ACC112 (cell line): ENCODE measurements around the gene VWA1.
"Not testable (repeated sequence)": the region's sequence is repeated elsewhere in the genome, so short reads cannot be mapped to it uniquely, and the experiment has no call there.

Experiments used
- H2AFZ ChIP-seq: fragments of 200-600 bp; sonication (generic); one replicate; pipeline ENCODE4 v1.6.0; 2017; ENCODE audit warnings: antibody characterized with exemption, low read length; ENCODE audit not compliant: unreplicated experiment
- H3K27ac ChIP-seq: fragments of 200-600 bp; sonication (generic); 2 replicates; pipeline ENCODE4 v1.5.1; 2014; ENCODE audit warnings: low read depth, mild to moderate bottlenecking, antibody characterized with exemption, low read length, moderate library complexity
- H3K27me3 ChIP-seq: fragments of 200-600 bp; sonication (generic); 2 replicates; pipeline ENCODE4 v1.6.1; 2014; ENCODE audit warnings: mild to moderate bottlenecking, antibody characterized with exemption, low read length, moderate library complexity, mixed read lengths; ENCODE audit not compliant: insufficient read depth
- H3K36me3 ChIP-seq: fragments of 200-600 bp; sonication (generic); 2 replicates; pipeline ENCODE4 v1.6.1; 2016; ENCODE audit warnings: mild to moderate bottlenecking, antibody characterized with exemption, low read length, moderate library complexity, mixed read lengths; ENCODE audit not compliant: insufficient read depth
- H3K4me1 ChIP-seq: fragments of 200-600 bp; sonication (generic); one replicate; pipeline ENCODE4 v1.6.1; 2016; ENCODE audit warnings: low read length, mixed read lengths; ENCODE audit not compliant: insufficient read depth, unreplicated experiment, control insufficient read depth
- H3K4me3 ChIP-seq: fragments of 200-600 bp; sonication (generic); 2 replicates; pipeline ENCODE4 v1.5.1; 2014; ENCODE audit warnings: mild to moderate bottlenecking, low read depth, low read length
- H3K79me2 ChIP-seq: fragments of 200-600 bp; sonication (generic); one replicate; pipeline ENCODE4 v1.6.0; 2016; ENCODE audit warnings: low read length; ENCODE audit not compliant: control insufficient read depth, unreplicated experiment, insufficient read depth

The VWA1 gene

DNA sequence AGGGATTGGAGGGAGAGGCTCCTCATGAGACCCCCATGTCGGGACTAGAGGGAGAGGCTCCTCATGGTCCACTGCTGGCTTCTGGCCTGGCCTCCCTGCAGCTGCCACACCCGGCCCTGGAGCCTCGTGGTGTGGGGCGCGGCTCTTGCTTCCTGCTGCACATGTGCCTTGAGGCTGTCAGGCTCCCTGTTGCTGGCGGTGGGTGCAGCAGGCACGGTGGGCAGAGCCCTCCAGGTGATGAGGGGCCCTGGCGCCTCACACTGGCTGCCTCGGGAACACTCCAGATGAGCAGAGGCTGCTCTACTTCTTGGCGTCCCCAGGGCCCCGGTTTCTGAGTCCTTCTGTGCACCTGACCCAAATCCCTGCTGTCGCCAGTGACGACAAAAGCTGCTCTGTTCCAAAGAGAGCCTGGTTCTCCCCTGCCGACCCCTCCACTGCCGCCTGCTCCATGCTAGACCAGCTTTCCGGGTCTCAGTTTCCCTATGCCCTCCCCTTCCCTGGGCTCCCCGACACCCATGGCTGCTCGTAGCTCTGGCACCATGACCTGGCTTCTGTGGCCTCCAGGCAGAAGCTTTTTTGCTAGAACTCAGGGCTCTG lies 26.3 kb downstream of the VWA1 start:
- Histone ChIP-seq H3K27ac (no peak overlapping the region), H3K79me2 (no peaks in the 10 kb centered on the region), H3K27me3 (no peaks in the 10 kb centered on the region), H3K36me3 (no peaks in the 10 kb centered on the region), H3K4me1 (no peaks in the 10 kb centered on the region), H3K4me3 (no peak overlapping the region), H2AFZ (no peak overlapping the region)

- no peaks in the 10 kb centered on the region for H3K4me1 ChIP-seq
- no peak overlapping the region for H3K4me3 ChIP-seq
- no peak overlapping the region for H2AFZ ChIP-seq
- no peak overlapping the region for H3K27ac ChIP-seq
- no peaks in the 10 kb centered on the region for H3K79me2 ChIP-seq
- no peaks in the 10 kb centered on the region for H3K27me3 ChIP-seq
- no peaks in the 10 kb centered on the region for H3K36me3 ChIP-seq
Measured at GRCh38 chr1:1462318-1462966, 27.0 kb downstream of the VWA1 start.

DNA sequence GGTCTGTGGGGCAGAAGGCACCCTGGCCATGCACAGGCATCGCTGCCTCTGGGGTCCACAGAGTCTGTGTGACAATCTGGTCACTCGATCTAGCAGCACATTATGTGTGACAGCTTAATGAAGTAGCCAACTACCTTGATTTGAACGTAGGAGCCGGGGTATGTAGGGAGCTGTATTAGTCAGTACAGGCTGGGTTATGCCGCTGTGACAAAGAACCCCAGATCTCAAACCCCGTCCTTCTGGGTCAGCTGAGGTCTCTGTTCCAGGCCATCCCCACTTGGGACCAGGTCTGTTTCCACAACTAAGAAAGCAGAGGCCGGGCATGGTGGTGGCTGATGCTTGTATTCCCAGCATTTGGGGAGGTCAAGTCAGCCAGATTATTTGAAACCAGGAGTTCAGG lies 27.8 kb downstream of the VWA1 start:
- no peaks in the 10 kb centered on the region for H3K27me3 ChIP-seq
- H3K4me1 ChIP-seq = no peaks in the 10 kb centered on the region
- H3K36me3 ChIP-seq = no peaks in the 10 kb centered on the region
- H3K79me2 ChIP-seq = no peaks in the 10 kb centered on the region
- no peak overlapping the region for H3K4me3 ChIP-seq
- no peak overlapping the region for H2AFZ ChIP-seq
- no peak overlapping the region for H3K27ac ChIP-seq

- not testable (repeated sequence) for H3K27me3 ChIP-seq, H3K4me3 ChIP-seq, H2AFZ ChIP-seq, H3K4me1 ChIP-seq, H3K36me3 ChIP-seq, H3K27ac ChIP-seq
- H3K79me2 ChIP-seq = peaks cover 10% of the 10 kb centered on the region
Measured at GRCh38 chr1:1468196-1468985, 32.9 kb downstream of the VWA1 start.

- Histone ChIP-seq H3K79me2 (peaks cover 29% of the 10 kb centered on the region), H3K36me3 (peaks cover 5% of the 10 kb centered on the region; the same call in 1 of the 2 replicates), H2AFZ (peak overlapping the region; percentile 77), H3K27me3 (no peaks in the 10 kb centered on the region), H3K27ac (peak overlapping the region; percentile 29; the same call in 1 of the 2 replicates), H3K4me1 (peaks cover 7% of the 10 kb centered on the region), H3K4me3 (peak overlapping the region; percentile 87)
Measured at GRCh38 chr1:1470626-1471388, 35.3 kb downstream of the VWA1 start.

DNA sequence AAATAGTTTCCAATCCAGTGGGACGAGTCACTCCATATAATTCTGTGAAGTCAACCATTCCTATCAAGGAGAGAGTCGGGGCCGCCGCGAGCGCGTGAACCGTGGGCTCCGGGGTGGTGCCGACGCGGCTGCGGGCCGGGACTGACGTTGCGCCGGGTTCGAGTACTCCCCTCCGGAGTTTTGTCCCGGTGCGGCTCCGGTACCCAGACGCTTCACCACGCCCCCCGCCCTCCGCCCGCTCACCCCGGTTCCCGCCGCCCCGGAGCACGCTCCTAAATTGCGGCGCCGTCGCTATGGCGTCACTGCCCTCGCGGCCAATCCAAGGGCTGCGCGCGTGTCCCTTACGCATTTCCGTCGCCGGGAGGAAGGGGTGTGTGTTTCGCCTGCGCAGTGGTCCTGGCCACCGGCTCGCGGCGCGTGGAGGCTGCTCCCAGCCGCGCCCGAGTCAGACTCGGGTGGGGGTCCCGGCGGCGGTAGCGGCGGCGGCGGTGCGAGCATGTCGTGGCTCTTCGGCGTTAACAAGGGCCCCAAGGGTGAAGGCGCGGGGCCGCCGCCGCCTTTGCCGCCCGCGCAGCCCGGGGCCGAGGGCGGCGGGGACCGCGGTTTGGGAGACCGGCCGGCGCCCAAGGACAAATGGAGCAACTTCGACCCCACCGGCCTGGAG lies 36.0 kb downstream of the VWA1 start, which contains the start of gene ATAD3B:
Gene ATAD3B, plus strand, starts transcription at position 377 of the 664 bp plus-strand sequence. Its CDS starts 120 bp downstream, at position 497.
- H3K79me2 ChIP-seq = peaks cover 36% of the 10 kb centered on the region

GRCh38 chr1:1472053-1472876 lies 36.8 kb downstream of the VWA1 start:
- H3K36me3 ChIP-seq, H3K27me3 ChIP-seq, H3K4me1 ChIP-seq, H2AFZ ChIP-seq: not testable (repeated sequence)
- Histone ChIP-seq H3K27ac (peak overlapping the region; percentile 72), H3K4me3 (peak overlapping the region; percentile 95), H3K79me2 (peaks cover 43% of the 10 kb centered on the region)

More for the DNA sequence above, 36.0 kb downstream of the VWA1 start, which contains the start of gene ATAD3B:
- no peaks in the 10 kb centered on the region for H3K27me3 ChIP-seq
- H3K27ac ChIP-seq = peak within 1 kb of the TSS; percentile 72
- peak within 1 kb of the TSS; percentile 95 for H3K4me3 ChIP-seq
- H3K4me1 ChIP-seq = peaks cover 7% of the 10 kb centered on the region
- H2AFZ ChIP-seq = peak within 1 kb of the TSS; percentile 77
- H3K36me3 ChIP-seq = peaks cover 5% of the 10 kb centered on the region; the same call in 1 of the 2 replicates

- H3K4me3 ChIP-seq, H2AFZ ChIP-seq, H3K27ac ChIP-seq, H3K4me1 ChIP-seq, H3K27me3 ChIP-seq: not testable (repeated sequence)
- Histone ChIP-seq H3K36me3 (peaks cover 16% of the 10 kb centered on the region; the same call in 1 of the 2 replicates), H3K79me2 (peaks cover 53% of the 10 kb centered on the region)
Measured at GRCh38 chr1:1476011-1476410, 40.5 kb downstream of the VWA1 start.

- Histone ChIP-seq H3K27ac (no peak overlapping the region), H2AFZ (no peak overlapping the region), H3K36me3 (peaks cover 16% of the 10 kb centered on the region; the same call in 1 of the 2 replicates), H3K4me3 (no peak overlapping the region), H3K79me2 (peaks cover 51% of the 10 kb centered on the region), H3K27me3 (no peaks in the 10 kb centered on the region), H3K4me1 (peaks cover 7% of the 10 kb centered on the region)
Measured at GRCh38 chr1:1477206-1477605, 41.7 kb downstream of the VWA1 start.
